B cell (primary cell): ENCODE data around the gene NBPF3.

Source experiments
- CTCF ChIP-seq: fragments of 200-600 bp; IDR thresholded peaks from one replicate; pipeline ENCODE4 v1.8.0; 2022; ENCODE audit warnings: antibody characterized with exemption, mild to moderate bottlenecking
- EZH2 ChIP-seq: IDR thresholded peaks from 2 replicates; pipeline ENCODE4 v1.6.1; 2012; ENCODE audit warnings: borderline replicate concordance, low read depth, mild to moderate bottlenecking, moderate library complexity, low read length; ENCODE audit not compliant: insufficient read depth, poor library complexity, severe bottlenecking

- TF ChIP-seq CTCF: no peak
- no peak for TF ChIP-seq EZH2
These were observed 81.8 kb downstream of the NBPF3 start for GRCh38 chr1:21521717-21522060.
